Gastrocnemius medialis (tissue), 4 donors: Measurements from ENCODE around the gene FNIP2.

ENCODE experiments used
- POLR2A ChIP-seq, 2 donors: fragments of 450-650 bp; IDR thresholded peaks; one replicate each; pipeline ENCODE4 v1.6.1; 2017; ENCODE audit warnings: antibody characterized with exemption in 2 of 2, mild to moderate bottlenecking in 2 of 2, moderate library complexity in 2 of 2
- TF ChIP-seq, protein P1 (sequence below), 5 experiments: fragments of 450-650 bp in 3 of 5; fragments of 200-600 bp in 2 of 5; sonication (generic) in 2 of 5; IDR thresholded peaks in 4 of 5; conservative IDR thresholded peaks in 1 of 5; 1 replicate in 4 of 5; 2 replicates in 1 of 5; pipeline ENCODE4 v1.5.1; 2016 to 2019; ENCODE audit warnings: antibody characterized with exemption in 5 of 5, mild to moderate bottlenecking in 3 of 5, moderate library complexity in 3 of 5

GRCh38 chr4:158849681-158850080, 80.9 kb downstream of the FNIP2 start:
- TF ChIP-seq, protein P1, sequence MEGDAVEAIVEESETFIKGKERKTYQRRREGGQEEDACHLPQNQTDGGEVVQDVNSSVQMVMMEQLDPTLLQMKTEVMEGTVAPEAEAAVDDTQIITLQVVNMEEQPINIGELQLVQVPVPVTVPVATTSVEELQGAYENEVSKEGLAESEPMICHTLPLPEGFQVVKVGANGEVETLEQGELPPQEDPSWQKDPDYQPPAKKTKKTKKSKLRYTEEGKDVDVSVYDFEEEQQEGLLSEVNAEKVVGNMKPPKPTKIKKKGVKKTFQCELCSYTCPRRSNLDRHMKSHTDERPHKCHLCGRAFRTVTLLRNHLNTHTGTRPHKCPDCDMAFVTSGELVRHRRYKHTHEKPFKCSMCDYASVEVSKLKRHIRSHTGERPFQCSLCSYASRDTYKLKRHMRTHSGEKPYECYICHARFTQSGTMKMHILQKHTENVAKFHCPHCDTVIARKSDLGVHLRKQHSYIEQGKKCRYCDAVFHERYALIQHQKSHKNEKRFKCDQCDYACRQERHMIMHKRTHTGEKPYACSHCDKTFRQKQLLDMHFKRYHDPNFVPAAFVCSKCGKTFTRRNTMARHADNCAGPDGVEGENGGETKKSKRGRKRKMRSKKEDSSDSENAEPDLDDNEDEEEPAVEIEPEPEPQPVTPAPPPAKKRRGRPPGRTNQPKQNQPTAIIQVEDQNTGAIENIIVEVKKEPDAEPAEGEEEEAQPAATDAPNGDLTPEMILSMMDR (IDR thresholded peaks at IDR 0.05 in 4 of 5, conservative IDR thresholded peaks at IDR 0.05 in 1 of 5) = no peak
- TF ChIP-seq POLR2A (IDR thresholded peaks at IDR 0.05) = no peak
